ENCODE measurements around the gene ACOT11.
A peak's percentile ranks its signal among the peaks of the same experiment; 100 is the strongest.

ACOT11 gene

DNA sequence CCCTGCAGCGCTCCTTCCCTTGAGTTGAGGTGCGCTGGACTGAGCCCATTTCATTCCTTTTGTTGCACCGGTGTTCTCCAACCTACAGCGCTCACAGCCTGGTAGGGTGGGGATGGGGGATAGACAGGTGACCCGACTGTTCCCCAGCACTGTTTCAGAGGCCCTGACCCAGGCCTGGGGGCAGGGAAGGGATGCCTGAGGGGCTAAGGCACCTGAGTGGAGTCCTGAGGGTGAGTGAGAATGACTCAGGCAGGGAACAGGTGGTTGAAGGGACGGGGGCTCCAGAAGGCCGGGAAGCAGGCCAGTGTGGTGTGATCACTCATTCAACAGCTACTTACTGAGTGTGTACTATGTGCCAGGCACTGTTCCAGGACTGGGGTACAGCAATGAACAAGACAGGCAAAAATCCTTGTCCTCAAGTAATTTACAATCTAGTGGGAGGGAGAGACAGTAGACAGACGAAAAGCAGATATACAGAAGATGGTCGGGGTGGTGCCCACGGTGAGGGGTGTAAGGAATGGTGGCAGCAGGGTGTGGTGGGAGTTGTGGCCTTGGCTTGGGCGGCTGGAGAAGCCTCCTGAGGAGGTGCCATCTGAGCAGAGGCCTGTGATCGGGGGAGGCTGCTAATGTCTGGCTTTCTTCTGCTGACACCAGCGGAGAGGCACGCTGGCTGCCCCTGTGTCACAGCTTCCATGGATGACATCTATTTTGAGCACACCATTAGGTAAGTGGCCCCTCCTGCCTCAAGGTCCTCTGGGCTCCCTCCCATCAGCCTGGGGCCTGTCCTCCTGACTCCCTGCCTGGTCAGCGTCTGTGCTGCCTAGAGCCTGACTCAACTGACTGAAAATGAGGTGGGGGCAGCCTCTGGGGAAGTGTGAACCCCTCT is 37.4 kb downstream of the ACOT11 start:
- no peak for DNase-seq (ENCODE audit: low spot score)

- no peak for DNase-seq (ENCODE audit: low spot score)
These were observed 40.3 kb downstream of the ACOT11 start for GRCh38 chr1:54588377-54588776.

DNA sequence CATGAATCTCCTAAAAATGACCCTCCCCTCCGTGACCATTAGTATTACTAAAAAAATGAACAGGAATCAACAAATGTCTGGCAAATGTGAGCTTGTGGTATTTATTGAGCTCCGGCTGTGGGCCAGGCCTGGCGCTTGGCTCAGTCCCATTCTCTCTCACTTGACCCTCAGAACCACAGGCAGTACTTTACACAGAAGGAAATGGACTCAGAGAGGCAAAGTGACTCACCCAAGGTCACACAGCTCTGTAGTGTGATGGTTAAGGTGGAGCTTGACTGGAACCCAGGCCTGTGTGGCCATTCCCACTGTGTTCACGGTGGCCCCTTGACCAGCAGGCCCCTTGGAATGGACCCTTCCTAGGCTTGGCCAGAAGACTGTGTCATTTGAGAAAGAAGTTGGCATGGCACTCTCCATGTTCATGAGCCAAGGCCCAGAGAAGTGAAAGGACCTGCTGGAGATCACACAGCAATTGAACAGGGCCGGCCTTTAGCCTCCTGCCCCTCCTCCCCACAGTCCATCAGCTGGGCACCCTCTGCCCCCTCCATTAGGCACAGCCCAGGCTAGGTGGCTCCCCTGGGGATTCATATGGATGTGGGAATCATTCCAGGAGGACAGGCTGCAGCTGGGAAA is 43.2 kb downstream of the ACOT11 start:
- no peak for DNase-seq (ENCODE audit: low spot score)

GRCh38 chr1:54593571-54594160 is 45.6 kb downstream of the ACOT11 start:
- no peak for DNase-seq (ENCODE audit: low spot score)

DNA sequence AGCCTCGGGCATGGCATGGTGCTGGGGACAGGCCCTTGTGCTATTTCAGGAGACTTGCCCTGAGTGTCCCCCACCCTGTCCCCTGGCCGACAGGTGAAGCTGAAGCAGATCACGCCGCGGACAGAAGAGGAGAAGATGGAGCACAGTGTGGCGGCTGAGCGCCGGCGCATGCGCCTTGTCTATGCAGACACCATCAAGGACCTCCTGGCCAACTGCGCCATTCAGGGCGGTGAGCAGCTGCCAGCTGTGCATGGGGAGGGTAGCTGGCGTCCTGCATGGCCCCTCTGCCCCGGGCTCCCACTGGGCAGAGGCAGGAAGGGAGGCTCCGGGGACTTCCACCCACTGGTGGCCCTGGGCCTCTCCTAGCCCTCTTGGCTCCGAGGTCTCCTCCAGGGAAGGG is 46.4 kb downstream of the ACOT11 start:
- DNase-seq (ENCODE audit: low spot score): no peak

- DNase-seq (ENCODE audit: low spot score): no peak
These were observed 48.0 kb downstream of the ACOT11 start for GRCh38 chr1:54595956-54596498.

- DNase-seq (ENCODE audit: low spot score): no peak
These were observed 48.7 kb downstream of the ACOT11 start for GRCh38 chr1:54596756-54597155.

GRCh38 chr1:54597455-54598030 is 49.5 kb downstream of the ACOT11 start:
- no peak for DNase-seq (ENCODE audit: low spot score)

DNA sequence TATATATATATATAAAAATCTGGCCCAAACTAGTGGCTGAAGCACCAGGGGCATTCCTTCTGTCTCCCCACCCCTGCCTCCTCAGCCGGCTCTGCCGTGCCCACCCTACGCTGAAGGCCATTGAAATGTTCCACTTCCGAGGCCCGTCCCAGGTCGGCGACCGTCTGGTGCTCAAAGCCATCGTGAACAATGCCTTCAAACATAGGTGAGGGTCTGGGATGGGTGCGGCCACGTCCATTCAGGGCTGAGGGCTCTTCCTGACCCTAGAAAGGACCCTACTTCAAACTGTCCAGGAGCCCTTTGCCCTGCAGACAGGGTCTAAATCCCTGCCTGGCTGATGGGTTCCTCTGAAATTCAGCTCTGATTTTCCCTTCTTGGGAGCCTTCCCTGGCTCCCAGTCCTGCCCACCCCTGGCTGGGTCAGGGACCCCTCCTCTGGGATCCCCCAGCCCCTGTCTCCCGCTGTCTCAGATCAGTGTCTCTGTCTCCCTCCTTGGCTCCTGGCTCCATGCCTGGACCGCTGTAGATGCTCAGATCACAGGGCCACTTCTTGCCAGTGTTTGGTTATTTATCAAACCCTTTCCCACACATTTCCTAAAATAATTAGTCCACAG is 51.3 kb downstream of the ACOT11 start:
- no peak for DNase-seq (ENCODE audit: low spot score)

- DNase-seq (ENCODE audit: low spot score): no peak
These were observed 53.1 kb downstream of the ACOT11 start for GRCh38 chr1:54600947-54601721.

- DNase-seq (ENCODE audit: low spot score): no peak
These were observed 53.7 kb downstream of the ACOT11 start for GRCh38 chr1:54601730-54602129.

DNA sequence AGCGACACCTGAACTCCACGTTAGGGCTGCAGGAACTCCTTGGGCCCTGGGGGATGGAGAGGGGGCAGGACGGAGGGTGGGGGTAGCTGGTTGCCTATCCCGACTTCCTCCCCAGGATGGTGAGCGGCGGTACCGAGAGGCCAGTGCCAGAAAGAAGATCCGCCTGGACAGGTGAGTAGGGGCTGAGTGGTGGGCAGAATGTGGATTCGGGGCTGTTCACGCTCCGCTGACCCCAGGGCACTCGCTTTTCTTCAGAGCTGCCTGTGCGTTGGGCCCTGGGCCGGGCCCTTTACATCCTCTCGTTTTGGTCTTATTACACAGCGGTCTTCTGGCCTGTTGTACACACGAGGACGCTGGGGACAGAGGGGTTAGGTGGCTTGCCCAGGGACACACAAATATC is 54.5 kb downstream of the ACOT11 start:
- no peak for DNase-seq (ENCODE audit: low spot score)

DNA sequence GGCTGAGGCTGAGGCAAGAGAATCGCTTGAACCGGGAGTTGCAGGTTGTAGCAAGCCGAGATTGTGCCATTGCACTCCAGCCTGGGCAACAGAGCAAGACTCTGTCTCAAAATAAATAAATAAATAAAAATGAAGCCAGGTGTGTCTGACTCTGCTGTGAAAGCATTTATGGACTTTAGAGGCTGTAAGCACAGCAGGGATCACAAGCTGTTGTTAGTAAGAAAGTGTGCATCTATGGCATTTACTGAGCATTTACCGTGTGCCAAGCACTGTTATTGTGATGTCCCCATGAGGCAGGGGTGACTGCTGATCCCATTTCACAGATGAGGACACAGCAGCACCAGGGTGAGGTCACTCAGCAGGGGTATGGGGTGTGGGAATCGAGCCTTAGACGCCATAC is 55.2 kb downstream of the ACOT11 start:
- DNase-seq (ENCODE audit: low spot score): no peak

- no peak for DNase-seq (ENCODE audit: low spot score)
These were observed 56.0 kb downstream of the ACOT11 start for GRCh38 chr1:54604051-54604450.

GRCh38 chr1:54604572-54605370 is 56.7 kb downstream of the ACOT11 start:
- DNase-seq (ENCODE audit: low spot score): peak; percentile 42

DNA sequence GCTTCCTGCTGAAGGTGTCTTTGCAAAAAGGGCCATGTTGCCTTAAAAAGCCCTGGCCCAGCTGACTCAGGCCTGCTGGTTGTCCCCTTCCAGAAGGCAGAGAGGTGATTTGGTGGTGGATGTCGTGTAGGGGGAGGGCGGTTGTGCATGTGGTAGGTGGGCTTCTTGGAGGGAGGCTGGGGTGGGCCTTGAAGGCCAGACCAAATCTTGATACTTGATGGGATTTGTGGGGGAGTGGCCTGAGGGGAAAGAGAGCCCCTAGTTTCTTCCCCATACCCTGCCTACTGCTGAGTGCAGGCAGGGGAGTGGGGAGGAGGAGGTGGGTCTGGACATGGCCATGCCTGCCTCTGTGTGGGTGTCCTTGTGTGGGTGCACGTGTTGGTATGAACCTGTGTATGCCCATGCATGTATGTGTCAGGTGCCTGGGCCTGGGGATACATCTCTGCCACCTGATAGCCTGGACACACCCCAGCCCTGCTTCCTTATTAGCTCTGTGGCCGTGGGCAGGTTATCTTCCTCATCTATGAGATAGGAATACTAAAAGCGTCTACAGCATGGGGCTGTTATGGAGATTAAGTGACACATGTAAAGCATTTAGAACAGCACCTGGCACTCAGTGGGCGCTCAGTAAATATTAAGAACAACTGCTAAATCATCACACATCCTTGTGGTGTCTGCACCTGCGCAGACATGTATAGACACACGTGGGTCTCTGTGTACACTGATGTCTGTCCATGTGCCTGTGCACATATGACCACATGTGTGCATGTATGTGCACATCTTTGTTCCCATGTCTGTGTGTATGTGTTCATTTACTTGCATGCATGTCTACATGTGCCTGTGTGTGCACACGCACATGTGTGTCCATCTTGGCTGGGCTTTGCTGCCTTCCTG is 58.3 kb downstream of the ACOT11 start:
- DNase-seq (ENCODE audit: low spot score): no peak

- DNase-seq (ENCODE audit: low spot score): no peak
These were observed 58.9 kb downstream of the ACOT11 start for GRCh38 chr1:54606990-54607325.

GRCh38 chr1:54607821-54608565 is 60.0 kb downstream of the ACOT11 start:
- no peak for DNase-seq (ENCODE audit: low spot score)

Measured in germinal center (tissue), 1 donor.